HL-60/S4 treated with retinoic acid at 250 ng/mL for 4 days and 3 days (cell line): ENCODE results near the gene ELF2.
"Not testable (repeated sequence)": the region's sequence is repeated elsewhere in the genome, so short reads cannot be mapped to it uniquely, and the experiment has no call there.

ENCODE experiments used
- in situ Hi-C: fragments of 300-500 bp; cut with MboI; formaldehyde crosslinking; loops from 2 replicates; pipeline ENCODE4 v1.7.0; 2022; ENCODE audit warnings: low sequenced_read_pairs

The ELF2 gene

DNA sequence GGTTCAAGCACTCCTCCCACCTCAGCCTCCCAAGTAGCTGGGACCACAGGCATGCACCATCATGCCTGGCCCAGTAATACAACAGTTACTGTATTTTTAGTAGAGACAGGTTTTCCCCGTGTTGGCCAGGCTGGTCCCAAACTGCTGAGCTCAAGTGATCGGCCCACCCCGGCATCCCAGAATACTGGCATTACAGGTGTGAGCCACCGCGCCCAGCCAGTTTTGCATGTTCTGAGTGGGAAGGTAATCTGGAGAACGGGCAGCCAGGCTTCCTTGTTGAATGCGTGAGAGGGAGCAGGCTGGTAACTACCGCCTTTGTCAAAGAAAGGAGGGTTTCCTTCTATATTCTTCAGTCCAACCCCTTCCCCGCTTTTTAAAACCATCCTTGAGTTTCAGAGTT is 152.3 kb downstream of the ELF2 start:
- in situ Hi-C loops = no loop called here

DNA sequence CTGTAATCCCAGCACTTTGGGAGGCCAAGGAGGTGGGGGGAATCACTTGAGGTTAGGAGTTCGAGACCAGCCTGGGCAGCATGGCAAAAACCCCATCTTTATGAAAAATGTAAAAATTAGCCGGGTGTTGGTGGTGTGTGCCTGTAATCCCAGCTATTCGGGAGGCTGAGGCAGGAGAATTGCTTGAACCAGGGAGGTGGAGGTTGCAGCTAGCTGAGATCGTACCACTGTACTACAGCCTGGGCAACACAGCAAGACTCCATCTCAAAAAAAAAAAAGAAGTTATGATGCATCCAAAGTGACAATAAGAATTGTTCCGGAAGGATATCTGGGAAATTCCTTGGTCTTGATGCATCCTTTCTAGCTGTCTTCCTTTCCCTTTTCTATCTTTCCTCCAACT is 154.2 kb downstream of the ELF2 start:
- in situ Hi-C loops = no loop called here

DNA sequence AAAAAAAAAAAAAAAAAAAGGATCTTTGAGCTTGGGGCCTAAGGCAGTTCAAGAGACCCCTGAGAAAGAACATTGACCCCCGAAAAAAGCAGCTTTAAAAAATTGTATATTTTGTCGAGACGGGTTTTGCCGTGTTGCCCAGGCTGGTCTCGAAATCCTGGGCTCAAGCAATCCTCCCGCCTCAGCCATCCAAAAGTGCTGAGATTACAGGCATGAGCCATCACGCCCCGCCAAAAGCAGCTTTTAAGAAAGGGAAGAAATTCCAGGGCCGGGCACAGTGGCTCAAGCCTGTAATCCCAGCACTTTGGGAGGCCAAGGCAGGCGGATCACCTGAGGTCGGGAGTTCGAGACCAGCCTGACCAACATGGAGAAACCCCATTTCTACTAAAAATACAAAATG is 155.9 kb downstream of the ELF2 start:
- in situ Hi-C loops = not testable (repeated sequence)

DNA sequence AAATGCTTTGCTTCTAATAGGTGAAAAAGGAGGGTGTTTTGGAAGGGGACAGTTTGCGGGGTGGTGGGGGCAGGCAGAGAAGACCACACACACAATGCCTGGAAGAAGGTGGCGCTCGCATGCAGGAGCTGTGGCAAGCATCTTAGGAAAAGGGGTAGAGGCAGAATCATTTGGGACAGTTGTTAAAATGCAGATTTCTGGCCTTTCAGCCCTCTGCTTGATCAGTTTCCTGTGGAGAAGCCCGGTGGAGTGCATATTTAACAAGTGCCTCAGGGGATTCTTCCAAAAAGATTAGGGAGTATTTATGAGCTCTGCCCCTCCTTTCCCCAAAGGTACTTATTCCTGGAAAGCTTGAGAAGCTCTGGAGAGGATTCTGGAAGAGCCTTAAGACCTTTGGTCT is 156.6 kb downstream of the ELF2 start:
- in situ Hi-C loops = no loop called here

DNA sequence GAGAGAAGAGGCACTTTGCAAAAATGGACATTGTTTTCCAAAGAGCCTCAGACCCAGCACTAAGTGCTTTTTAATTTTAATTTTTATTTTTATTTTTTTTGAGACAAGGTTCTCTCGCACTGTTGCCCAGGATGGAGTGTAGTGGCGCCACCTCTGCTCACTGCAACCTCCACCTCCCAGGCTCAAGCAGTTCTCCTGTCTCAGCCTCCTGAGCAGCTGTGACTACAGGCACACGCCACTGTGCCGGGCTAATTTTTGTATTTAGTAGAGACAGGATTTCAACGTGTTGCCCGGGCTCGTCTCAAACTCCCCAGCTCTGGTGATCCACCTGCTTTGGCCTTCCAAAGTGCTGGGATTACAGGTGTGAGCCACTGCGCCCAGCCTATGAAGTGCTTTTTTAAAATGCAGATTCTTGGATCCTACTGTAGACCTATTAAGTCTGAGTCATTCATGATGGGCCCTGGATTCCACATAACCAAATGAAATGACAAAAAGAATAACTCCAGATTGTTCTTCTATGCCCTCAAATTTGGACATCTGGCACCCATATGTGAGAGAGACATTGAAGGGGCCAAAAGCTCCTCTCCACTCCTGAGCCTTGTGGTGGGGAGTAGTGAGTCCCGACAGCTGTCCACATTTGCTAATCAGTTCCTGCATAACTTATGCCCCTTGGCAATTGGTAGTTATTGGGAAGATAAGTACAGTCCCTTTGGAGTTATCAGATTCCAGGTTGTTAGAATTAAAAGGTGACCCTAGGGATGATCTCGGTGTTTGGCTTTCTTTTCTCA is 157.9 kb downstream of the ELF2 start:
- in situ Hi-C loops = no loop called here

DNA sequence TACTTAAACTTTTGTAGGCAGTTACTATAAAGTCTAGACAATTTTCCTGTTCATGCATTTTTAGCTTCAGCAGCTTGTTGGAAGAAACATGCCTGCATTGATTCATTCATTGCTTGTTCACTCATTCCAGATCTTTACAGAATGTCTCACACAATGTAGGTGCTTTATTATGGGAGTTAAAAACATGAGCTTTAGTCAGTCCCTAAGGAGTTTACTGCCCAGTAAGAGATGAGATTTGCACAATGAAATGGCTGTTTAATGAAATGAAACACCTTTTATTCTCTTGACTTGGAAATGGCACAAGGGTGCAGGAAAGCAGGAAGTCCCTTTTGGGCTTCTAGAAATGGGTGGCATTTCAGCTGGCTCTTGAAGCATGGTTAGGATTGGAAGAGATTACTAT is 158.5 kb downstream of the ELF2 start:
- in situ Hi-C loops = no loop called here

DNA sequence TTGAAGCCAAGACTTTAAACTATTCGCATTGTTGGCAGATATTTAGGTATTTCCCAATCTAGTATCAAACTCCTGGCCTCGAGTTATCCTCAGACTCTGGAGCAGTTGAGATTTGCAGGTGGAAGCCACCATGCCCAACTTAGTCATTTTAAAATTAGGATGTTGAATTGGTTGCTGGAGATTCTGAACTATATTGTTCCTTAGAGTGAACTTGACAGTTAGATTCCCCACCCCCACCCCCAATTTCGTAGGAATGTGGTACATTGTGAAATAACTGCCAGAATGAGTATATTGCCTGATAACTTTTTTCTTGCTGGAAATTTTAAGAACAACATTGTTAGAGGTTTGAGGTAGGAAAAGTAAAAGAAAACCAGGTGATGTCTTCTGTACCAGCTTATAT is 159.2 kb downstream of the ELF2 start:
- in situ Hi-C loops = no loop called here

DNA sequence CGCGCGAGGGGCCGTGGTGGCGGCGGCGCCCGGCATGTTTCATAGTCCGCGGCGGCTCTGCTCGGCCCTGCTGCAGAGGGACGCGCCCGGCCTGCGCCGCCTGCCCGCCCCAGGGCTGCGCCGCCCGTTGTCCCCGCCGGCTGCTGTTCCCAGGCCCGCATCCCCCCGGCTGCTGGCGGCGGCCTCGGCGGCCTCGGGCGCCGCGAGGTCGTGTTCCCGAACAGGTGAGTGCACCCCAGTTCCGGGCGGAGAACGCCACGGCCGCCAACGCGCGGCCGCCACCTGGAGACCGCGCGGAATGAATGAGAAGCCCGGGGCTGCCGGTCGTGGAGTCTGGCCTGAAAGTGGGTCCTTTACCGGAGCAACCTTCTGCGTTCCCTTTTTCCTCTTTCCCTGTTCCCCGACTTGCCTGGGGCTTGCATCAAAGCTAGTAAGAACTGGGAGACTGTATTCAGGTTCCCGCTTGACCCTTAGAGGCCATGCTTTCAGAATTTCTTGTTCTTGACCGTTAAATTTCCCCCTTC is 161.0 kb downstream of the ELF2 start:
- in situ Hi-C loops = no loop called here

DNA sequence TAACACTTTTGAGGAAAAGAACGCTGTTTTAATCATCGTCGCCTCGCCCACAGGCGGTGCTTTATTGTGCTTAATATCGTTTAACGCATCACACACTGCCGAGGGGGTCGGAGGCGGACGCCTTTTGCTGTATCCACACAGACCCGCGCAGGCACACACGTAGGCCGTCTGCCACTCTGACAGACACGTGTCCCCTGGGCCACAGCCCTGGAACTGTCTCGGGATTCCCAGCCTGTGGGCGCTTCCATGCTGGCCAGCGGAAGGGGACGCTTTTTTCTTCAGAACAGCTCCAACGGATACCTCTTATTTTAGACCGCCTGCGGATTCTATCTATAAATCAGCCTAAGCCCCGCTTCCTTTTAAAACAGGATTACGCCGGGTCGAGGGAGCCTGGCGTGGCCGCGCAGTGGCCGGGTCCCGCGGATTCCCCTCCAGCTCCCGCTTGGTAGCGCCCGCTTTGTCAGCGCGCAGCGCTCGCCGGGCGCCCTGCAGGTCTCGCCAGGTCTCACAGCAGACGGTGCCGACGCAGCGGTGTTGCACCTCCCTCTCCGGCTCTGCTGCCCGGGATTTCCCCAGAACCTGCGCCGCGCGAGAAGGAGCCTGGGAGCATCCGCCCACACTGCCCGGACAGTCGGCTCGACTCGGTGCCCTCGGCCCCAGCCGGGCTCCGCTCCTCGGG is 161.6 kb downstream of the ELF2 start, which contains the start of gene NOCT:
TSS of gene NOCT (plus strand) at position 513 of the 679 bp plus-strand sequence. CDS start 201 bp downstream, outside the sequence.
- in situ Hi-C loops = no loop called here

DNA sequence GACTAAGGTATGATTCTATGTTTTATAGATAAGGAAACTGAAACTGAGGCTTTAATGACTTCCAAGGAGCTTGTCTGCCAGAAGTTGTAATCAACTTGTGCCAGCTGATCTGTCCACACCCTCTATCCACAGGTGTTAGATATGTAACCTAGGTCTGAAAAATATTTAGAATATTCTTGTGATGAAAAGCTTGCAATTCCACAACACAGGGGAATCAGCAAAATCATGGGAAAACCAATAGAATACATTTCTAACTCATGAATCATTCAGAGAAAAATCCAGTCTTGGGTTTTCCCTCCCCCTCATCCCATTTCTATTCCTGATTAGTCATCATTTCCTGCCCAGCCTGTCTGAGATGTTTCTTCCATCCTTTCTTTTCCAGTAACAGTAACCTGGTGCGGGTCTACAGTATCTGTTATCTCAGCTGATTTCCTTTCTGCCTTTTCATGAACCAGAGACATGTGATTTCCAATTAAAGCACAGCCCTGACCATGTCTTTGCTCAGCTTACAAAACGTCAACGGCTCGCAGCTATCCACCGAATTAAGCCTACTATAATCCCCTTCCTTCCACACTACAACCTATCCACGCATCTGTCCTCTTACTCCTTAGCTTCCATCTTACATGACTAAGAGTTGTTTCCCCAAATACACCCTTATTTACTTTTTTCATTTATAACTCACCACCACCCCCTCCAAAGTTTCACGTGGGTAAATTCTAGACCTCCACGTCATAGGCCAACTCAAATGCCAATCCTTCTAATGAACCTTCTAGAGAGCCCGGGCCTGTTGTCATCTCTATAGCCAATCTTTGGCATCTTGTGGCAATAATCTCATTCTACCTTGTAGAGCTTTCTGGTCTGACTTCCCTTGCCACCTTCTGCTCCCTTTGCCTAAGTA is 162.4 kb downstream of the ELF2 start:
- in situ Hi-C loops = no loop called here

DNA sequence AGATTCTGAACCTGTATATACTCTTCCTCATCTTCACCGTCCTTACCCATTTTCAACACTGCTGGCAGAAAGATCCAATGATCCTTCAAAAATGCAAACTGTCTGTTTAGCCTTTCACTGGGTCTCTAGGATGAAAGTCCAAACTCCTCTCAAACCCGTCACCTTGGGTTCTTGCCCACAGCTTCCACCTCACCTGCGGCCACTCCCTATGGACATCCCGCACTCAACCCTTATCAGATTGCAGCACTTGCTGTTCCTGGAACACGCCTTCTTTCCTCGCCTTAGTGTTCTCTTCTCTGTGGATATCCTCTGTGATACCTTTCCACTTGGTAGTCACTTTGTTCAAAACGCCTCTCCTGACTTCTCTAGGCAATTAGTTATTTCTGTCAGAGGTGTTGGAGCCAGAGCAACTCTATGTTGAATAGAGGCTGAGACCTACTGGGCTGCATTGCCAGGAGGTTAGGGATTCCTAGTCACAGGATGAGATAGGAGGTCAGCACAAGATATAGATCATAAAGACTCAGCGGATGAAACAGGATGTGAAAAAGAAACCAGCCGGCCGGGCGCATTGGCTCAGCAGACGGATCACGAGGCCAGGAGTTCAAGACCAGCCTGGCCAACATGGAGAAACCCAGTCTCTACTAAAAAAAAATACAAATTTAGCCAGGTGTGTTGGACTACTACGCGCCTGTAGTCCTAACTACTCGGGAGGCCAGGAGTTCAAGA is 165.6 kb downstream of the ELF2 start:
- in situ Hi-C loops = no loop called here

DNA sequence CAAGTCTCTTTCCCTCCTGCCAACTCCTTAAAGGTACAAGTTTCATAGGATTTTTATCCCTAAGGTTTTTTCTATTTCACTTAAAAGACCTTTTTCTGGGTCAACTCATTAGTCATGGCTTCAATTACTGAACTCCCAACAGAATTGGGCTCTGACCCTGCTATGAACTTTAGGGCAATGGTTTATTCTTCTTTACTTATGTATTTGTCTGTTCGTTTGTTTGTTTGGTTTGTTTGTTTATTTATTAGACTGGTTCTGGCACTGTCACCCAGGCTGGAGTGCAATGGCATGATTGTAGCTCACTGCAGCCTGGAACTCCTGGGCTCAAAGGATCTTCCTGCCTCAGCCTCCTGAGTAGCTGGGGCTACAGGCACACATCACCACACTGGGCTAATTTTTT is 167.3 kb downstream of the ELF2 start:
- in situ Hi-C loops = no loop called here

DNA sequence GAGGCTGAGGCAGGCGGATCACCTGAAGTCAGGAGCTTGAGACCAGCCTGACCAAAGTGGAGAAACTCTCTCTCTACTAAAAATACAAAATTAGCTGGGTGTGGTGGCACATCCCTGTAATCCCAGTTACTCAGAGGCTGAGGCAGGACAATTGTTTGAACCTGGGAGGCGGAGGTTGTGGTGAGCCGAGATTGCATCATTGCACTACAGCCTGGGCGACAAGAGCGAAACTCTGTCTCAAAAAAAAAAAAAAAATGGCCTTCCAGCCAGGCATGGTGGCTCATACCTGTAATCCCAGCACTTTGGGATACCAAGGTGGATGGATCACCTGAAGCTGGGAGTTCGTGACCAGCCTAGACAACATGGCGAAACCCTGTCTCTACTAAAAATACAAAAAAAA is 168.7 kb downstream of the ELF2 start:
- in situ Hi-C loops = not testable (repeated sequence)

DNA sequence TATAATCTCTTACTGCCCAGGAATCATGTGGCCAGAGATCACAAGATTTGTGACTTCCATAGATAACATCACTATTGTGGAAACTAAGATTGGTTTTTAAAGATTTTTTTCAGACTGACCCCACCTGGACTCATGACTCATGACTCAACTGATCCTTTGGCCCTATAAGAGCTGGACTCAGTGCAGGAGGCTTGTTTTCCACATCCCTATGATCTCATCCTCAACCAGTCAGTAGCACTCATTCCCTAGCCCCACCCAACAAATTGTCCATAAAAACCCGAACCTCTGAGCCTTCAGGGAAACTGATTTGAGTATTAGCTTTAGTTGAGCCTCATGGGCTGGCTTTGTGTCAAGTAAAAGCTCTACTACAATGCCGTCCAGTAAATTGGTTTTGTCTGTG is 169.4 kb downstream of the ELF2 start:
- in situ Hi-C loops = no loop called here
